Right lobe of liver (tissue), 4 donors: Measurements from ENCODE around the gene TLE6.

Source experiments
- CTCF ChIP-seq, 4 donors: fragments of 200-600 bp in 3 of 4; fragments of 450-650 bp in 1 of 4; IDR thresholded peaks; one replicate each; pipeline versions ENCODE4 v1.5.1 to v1.8.0; 2016 to 2022; ENCODE audit warnings: antibody characterized with exemption in 4 of 4, mild to moderate bottlenecking in 2 of 4
- POLR2A ChIP-seq: fragments of 450-650 bp; IDR thresholded peaks from one replicate; pipeline ENCODE4 v1.6.1; 2017; ENCODE audit warnings: antibody characterized with exemption, mild to moderate bottlenecking
- donor health status: DM: no; HTN: no; CAD: no.
- donor health status: DM: no; HTN: no; CAD: no.
- donor health status: DM: no; HTN: yes; CAD: no.

GRCh38 chr19:3035542-3036118 lies 58.3 kb downstream of the TLE6 start:
- TF ChIP-seq POLR2A (peak; percentile 38), CTCF (IDR thresholded peaks at IDR 0.05) (no peak)
